Measurements from ENCODE around the gene HK1.
"Not testable (repeated sequence)": the region's sequence is repeated elsewhere in the genome, so short reads cannot be mapped to it uniquely, and the experiment has no call there.

HK1 gene

DNA sequence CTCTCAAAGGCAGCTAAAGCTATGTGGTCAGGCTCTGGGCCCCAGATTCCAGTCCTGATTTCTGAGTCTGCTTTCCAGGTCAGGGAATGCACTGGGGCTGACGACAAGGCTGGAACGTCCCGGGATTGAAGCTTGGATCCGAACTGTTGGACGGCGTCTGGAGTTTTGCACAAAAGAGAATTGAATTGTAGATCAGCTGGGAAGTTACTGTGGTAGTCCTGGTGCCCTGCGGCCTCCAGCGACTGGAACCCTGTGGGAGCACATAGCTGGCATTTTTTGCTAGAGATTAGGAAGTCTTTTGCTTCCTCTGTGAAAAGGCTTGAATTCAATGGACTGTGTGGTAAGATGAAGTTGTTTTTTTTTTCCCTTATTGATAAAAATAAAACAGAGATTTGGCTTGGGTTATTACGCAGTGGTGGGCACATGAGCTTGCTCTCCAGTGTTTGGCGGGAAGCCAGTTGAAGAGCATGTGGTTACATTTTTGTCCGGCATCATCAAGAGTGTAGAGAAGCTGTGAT lies at the start of gene HK1:
Gene HK1, plus strand, starts transcription at position 51 of the 518 bp plus-strand sequence.
- DNase-seq (ENCODE audit: low spot score) = no peak

GRCh38 chr10:69229616-69229916 lies 48.7 kb upstream of the HK1 start:
- DNase-seq (ENCODE audit: low spot score) = no peak

DNA sequence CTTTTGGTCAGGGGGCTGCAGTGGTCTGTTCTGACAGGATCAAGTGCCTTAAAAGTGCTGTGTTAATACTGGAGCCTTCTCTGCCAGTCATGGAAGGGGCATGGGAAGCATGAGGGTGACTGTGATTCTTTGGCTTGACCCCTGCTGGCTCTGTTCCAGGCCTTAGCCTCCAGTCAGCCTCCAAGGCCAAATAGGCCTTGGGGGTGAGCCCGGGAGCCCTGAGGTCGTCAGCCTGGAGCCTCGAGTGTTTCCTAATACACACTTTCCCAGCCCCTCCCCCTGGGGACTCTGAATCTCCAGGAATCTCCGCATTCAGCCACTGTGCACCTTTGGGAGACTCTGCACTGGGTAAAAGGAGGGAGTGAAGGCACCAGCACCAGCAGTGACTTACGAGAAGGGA lies 48.2 kb upstream of the HK1 start:
- no peak for DNase-seq (ENCODE audit: low spot score)

DNA sequence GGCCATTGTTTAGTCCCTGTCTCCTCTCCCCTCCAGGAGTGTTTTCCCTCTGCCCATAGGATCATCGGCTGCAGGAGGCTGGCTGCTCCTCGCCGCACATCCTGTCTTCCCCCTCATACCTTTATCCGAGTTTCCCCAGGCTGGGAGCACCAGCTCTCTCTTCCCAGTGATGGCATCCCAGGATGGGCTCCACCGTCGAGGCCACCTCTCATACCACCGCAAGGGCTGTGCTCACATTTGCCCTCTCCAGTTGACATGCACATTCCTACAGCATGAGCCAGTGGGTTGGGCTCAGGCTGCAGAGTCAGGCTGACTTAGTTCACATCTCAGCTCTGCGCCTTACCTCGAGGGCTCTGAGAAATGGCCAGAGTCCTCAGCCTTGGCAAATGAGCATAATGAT lies 46.0 kb upstream of the HK1 start:
- no peak for DNase-seq (ENCODE audit: low spot score)

DNA sequence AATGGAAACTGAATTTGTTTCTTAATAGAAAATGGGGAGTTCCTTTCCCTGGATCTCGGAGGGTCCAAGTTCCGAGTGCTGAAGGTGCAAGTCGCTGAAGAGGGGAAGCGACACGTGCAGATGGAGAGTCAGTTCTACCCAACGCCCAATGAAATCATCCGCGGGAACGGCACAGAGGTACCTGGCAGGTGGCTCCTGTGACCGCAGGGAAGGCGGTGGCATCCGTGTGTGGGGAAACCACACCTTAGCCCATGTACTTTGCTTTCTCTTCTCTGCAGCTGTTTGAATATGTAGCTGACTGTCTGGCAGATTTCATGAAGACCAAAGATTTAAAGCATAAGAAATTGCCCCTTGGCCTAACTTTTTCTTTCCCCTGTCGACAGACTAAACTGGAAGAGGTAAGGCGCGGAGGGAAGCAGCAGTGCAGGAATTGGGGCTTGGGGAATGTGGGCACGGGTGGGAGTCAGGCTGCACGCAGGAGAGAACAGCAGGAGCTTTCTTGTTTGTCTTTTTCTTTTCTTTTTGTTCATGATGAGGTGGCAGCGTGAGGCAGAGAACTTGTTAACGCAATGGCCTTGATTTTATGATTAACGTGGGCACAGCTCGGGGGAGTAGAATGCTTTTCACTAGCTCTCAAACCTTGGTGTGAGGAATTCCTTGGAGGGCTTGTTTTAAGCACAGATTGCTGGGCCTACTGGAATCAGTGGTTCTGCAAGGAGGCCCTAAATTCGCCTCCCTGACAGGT lies 45.4 kb upstream of the HK1 start:
- peak; percentile 58 for DNase-seq (ENCODE audit: low spot score)

DNA sequence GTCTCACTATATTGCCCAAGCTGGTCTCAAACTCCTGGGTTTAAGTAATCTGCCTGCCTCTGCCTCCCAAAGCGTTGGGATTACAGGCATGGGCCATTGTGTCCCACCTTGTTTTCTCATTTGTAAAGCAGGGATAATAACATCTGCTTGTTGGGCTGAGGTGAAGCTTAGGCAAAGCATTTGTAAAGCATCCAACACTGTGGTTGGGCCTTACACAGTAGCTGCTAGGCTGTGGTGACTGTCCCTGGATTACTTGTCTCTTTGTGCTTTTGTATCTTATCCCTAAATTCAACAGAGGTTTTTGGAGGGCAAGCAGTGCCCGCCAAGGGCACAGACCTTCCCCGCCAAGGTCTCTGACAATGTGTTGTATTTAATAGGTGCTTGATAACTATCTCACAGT lies 43.8 kb upstream of the HK1 start:
- no peak for DNase-seq (ENCODE audit: low spot score)

DNA sequence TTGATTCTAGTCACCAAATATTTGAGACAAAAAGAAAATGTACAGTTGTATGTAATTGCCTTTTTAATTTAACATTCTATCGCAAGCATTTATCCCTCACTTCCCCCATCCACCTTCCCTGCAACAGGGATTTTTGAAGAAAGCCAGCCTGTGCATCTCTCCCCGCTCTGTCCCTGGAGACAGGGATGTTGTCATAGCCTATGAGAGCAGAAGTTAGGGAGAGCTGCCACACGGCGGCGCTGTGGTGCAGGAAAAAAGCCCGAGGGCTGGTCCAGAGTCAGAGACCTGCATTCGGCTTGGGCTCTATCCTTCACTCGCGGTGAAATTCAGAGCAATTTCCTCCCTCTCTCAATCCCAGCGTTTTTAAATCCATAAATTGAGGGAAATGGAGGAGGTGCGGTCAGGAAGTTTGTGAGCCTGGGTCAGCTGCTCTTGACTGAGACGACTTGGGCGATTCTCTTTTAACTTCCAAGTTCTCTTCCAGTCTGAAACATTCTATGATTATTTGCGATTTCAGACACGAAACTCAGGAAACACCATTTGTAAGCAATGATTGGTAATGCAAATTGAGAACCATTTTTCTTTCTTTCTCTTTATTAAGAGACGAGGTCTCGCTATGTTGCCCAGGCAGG lies 40.7 kb upstream of the HK1 start:
- DNase-seq (ENCODE audit: low spot score) = peak; percentile 88

GRCh38 chr10:69239136-69239535 lies 39.2 kb upstream of the HK1 start:
- no peak for DNase-seq (ENCODE audit: low spot score)

- DNase-seq (ENCODE audit: low spot score) = no peak
Observed at GRCh38 chr10:69239816-69240434, 38.4 kb upstream of the HK1 start.

GRCh38 chr10:69240455-69240854 lies 37.8 kb upstream of the HK1 start:
- no peak for DNase-seq (ENCODE audit: low spot score)

GRCh38 chr10:69241575-69241974 lies 36.7 kb upstream of the HK1 start:
- no peak for DNase-seq (ENCODE audit: low spot score)

- no peak for DNase-seq (ENCODE audit: low spot score)
Observed at GRCh38 chr10:69242040-69242851, 36.0 kb upstream of the HK1 start.

- DNase-seq (ENCODE audit: low spot score) = no peak
Observed at GRCh38 chr10:69242852-69243212, 35.5 kb upstream of the HK1 start.

DNA sequence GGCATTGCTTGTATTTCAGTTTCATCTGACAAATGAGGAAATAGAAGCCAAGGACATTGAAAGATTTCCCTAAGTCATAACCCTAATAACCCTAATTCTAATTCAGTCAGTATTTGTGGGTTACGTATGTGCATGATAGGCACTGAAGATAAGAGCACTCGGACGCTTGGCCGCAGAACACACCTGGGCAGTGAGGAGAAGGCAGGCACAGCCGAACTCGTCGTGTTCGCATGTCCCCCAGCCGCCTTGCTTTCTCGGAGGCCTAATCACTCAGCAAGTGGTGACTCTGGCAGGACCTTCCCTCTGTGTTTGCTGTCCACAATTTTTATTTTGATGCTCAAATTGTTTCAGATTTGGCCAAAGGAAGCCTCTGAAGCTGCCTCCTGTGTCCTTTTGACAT lies 34.5 kb upstream of the HK1 start:
- DNase-seq (ENCODE audit: low spot score) = no peak

- no peak for DNase-seq (ENCODE audit: low spot score)
Observed at GRCh38 chr10:69246036-69246435, 32.3 kb upstream of the HK1 start.

GRCh38 chr10:69246581-69247312 lies 31.5 kb upstream of the HK1 start:
- no peak for DNase-seq (ENCODE audit: low spot score)

GRCh38 chr10:69247313-69247710 lies 31.0 kb upstream of the HK1 start:
- no peak for DNase-seq (ENCODE audit: low spot score)

DNA sequence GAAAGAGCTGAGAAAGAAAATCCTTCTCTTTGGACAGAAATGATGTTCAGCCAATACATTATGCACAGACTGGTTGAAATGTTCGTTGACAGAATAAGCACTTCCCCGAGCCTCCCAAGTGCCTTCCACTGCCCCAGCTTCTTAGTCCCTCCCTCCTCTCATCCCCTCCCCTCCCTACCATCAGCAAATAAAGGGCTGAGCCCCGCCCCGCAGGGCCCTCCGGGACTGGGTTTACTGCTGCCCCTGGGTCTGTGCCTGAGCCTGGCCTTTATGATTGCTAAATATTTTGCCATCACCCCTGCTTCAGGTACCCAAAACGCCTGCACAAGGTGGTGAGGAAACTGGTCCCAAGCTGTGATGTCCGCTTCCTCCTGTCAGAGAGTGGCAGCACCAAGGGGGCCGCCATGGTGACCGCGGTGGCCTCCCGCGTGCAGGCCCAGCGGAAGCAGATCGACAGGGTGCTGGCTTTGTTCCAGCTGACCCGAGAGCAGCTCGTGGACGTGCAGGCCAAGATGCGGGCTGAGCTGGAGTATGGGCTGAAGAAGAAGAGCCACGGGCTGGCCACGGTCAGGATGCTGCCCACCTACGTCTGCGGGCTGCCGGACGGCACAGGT lies 30.1 kb upstream of the HK1 start:
- no peak for DNase-seq (ENCODE audit: low spot score)

DNA sequence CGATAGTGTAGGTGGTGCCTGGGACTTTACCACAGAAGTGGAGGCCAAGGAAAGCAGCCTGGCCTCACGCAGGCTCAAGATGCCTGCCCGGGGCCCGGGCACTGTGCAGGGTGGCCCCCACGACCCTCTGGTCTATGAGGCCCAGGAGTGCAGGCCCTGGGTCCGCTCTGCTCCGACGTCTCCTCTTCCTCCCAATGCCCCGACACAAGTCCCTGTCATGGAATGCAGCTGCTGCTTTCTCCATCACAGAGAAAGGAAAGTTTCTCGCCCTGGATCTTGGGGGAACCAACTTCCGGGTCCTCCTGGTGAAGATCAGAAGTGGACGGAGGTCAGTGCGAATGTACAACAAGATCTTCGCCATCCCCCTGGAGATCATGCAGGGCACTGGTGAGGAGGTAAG lies 28.3 kb upstream of the HK1 start:
- DNase-seq (ENCODE audit: low spot score) = no peak

DNA sequence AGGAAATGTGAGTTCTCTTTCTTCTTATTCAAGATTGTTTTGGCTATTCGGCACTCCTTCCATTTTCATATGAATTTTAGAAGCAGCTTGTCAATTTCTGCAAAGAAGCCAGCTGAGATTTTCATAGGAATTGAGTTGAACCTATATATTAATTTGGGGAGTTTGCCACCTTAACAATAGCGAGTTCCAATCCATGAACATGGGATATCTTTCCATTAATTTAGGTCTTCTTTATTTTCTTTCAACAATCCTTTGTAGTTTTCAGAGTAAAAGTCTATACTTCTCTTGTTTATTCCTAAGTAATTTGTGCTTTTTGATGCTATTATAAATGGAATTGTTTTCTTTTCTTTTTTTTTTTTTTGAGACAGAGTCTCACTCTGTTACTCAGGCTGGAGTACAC lies 26.9 kb upstream of the HK1 start:
- not testable (repeated sequence) for DNase-seq (ENCODE audit: low spot score)

DNA sequence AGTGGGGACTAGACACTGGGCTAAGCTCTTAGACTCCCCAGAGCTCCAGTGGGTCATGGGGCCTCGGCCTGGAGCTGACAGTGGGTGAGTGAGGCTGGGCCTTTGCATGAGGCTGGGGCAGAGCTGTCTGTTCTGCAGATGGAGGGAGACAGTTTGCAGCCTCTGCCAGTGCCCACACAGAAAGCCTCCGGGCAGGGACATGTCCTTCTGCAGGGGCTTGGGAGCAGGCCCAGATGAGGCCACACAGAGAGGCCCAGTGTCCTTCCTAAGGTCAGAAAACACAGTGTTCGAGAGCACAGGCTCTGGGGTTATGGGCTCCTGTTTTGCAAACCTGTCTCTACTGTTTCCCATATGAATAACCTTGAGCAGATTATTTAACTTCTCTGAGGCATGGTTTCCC lies 25.1 kb upstream of the HK1 start:
- no peak for DNase-seq (ENCODE audit: low spot score)

- no peak for DNase-seq (ENCODE audit: low spot score)
Observed at GRCh38 chr10:69254877-69255276, 23.4 kb upstream of the HK1 start.

Data from CD4-positive, alpha-beta T cell treated with Interleukin-15 for 4 hours (primary cell).